Type B pancreatic cell (in vitro differentiated cells): ENCODE measurements around the gene CHEK1. TPM values are rescaled to one million over a fixed set of nuclear protein-coding genes. Genes with fewer than 3 reads are reported as not detected.
A peak's percentile ranks its signal among the peaks of the same experiment; 100 is the strongest.

ENCODE experiments used
- DNase-seq: peaks from one replicate; pipeline ENCODE4 v3.0.0; 2021; ENCODE audit warnings: mixed read lengths; ENCODE audit not compliant: unreplicated experiment; ENCODE audit errors: extremely low spot score
- H3K27ac Mint-ChIP-seq: 2 replicates; pipeline ENCODE4 v1.8.0; 2021; ENCODE audit warnings: mild to moderate bottlenecking, mixed read lengths
- H3K27me3 Mint-ChIP-seq: 2 replicates; pipeline ENCODE4 v1.8.0; 2021; ENCODE audit warnings: mixed read lengths
- H3K36me3 Mint-ChIP-seq: 2 replicates; pipeline ENCODE4 v1.8.0; 2021; ENCODE audit warnings: mixed read lengths
- H3K4me1 Mint-ChIP-seq: one replicate; pipeline ENCODE4 v1.8.0; 2021; ENCODE audit warnings: mixed read lengths; ENCODE audit not compliant: unreplicated experiment
- H3K4me3 Mint-ChIP-seq: 2 replicates; pipeline ENCODE4 v1.8.0; 2021; ENCODE audit warnings: mild to moderate bottlenecking, mixed read lengths
- H3K9me3 Mint-ChIP-seq: 2 replicates; pipeline ENCODE4 v1.8.0; 2021; ENCODE audit warnings: mixed read lengths
- CTCF ChIP-seq: fragments of 200-600 bp; sonication (generic); conservative IDR thresholded peaks from 2 replicates; pipeline ENCODE4 v1.5.0; 2021; ENCODE audit warnings: antibody characterized with exemption, mild to moderate bottlenecking
- total RNA-seq: library from RNA; stranded (reverse); gene quantifications from 2 replicates; pipeline ENCODE4 v1.2.1, GENCODE V29; 2021; ENCODE audit warnings: low replicate concordance

CHEK1 gene
- total RNA-seq, 1 donor from 2014 or later, result 54.1 TPM

DNA sequence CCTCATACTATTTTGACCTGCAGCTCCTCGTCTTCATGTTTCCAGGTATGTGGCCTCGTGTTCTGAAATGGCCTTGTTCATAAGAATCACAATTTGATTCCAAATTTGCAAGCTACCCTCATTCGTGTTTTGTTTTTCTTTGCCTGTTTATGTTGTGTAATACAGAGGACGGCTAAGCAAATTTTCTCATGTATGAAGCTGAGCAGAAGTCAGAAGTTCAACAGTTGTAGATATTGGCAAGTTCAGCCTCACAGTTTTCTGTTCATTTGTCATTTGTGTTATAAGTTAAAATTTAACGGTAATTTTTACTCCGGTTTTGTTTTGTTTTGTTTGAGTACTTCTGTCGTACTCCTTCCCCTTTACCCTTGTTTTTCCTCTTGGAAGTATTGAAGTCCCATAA lies 15.4 kb upstream of the CHEK1 start:
- H3K4me1 Mint-ChIP-seq, result no peaks in the 10 kb centered on the region
- H3K9me3 Mint-ChIP-seq, result no peaks in the 10 kb centered on the region
- no peak overlapping the region for H3K4me3 Mint-ChIP-seq
- no peak overlapping the region for H3K27ac Mint-ChIP-seq
- DNase-seq, result no peak
- H3K27me3 Mint-ChIP-seq, result no peaks in the 10 kb centered on the region
- H3K36me3 Mint-ChIP-seq, result peaks cover 44% of the 10 kb centered on the region
- TF ChIP-seq CTCF, result no peak

- no peaks in the 10 kb centered on the region for H3K9me3 Mint-ChIP-seq
- H3K36me3 Mint-ChIP-seq, result peaks cover 27% of the 10 kb centered on the region
- TF ChIP-seq CTCF, result no peak
- no peaks in the 10 kb centered on the region for H3K4me1 Mint-ChIP-seq
- no peak overlapping the region for H3K27ac Mint-ChIP-seq
- no peak overlapping the region for H3K4me3 Mint-ChIP-seq
- H3K27me3 Mint-ChIP-seq, result no peaks in the 10 kb centered on the region
- no peak for DNase-seq
Measured at GRCh38 chr11:125618383-125618782, 6.6 kb upstream of the CHEK1 start.

- H3K4me1 Mint-ChIP-seq, result peaks cover 6% of the 10 kb centered on the region
- no peaks in the 10 kb centered on the region for H3K27me3 Mint-ChIP-seq
- no peak for DNase-seq
- TF ChIP-seq CTCF, result no peak
- H3K4me3 Mint-ChIP-seq, result no peak overlapping the region
- H3K9me3 Mint-ChIP-seq, result no peaks in the 10 kb centered on the region
- H3K36me3 Mint-ChIP-seq, result peaks cover 16% of the 10 kb centered on the region
- H3K27ac Mint-ChIP-seq, result no peak overlapping the region
Measured at GRCh38 chr11:125621995-125622394, 3.0 kb upstream of the CHEK1 start.

- Mint-ChIP-seq H3K36me3 (peaks cover 17% of the 10 kb centered on the region), H3K9me3 (no peaks in the 10 kb centered on the region), H3K27me3 (no peaks in the 10 kb centered on the region), H3K27ac (no peak overlapping the region), H3K4me3 (no peak overlapping the region), H3K4me1 (peaks cover 14% of the 10 kb centered on the region)
- TF ChIP-seq CTCF, result no peak
- no peak for DNase-seq
Measured at GRCh38 chr11:125623064-125623463, 1.9 kb upstream of the CHEK1 start.

DNA sequence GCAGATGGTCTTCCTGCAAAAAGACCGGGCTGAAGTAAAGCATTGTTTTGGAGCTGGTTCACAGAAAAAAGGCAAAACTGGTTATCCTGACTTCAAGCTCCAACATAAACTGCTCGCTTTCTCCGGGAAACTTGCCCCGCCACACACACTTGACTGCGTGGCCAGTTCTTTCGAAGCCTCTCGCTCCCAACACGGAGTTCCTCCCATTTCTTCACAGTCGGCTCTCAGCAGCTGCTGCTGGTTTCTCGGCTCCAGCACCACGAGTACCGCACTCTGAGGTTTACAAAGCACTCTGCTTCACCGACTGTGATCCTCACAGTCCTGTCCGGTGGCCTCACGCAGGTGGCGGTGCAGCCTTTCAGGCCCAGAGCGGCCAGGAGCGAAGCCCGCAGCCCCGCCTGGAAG lies 264 bp downstream of the CHEK1 start:
- Mint-ChIP-seq H3K9me3 (no peaks in the 10 kb centered on the region), H3K4me1 (peaks cover 14% of the 10 kb centered on the region), H3K36me3 (peaks cover 11% of the 10 kb centered on the region), H3K4me3 (peak overlapping the region; percentile 94), H3K27me3 (no peaks in the 10 kb centered on the region), H3K27ac (peak overlapping the region; percentile 85)
- no peak for TF ChIP-seq CTCF
- no peak for DNase-seq
